Amygdala (tissue), 56 donors: ENCODE data around the gene CMTR1.
A peak's percentile ranks its signal among the peaks of the same experiment; 100 is the strongest.

Source experiments
- DNase-seq, 56 donors: peaks; one replicate each; lab custom pipeline; 2025; lab: John Stamatoyannopoulos, UW

CMTR1 gene

GRCh38 chr6:37474316-37474715, 41.3 kb downstream of the CMTR1 start:
- DNase-seq = no peak

GRCh38 chr6:37477191-37477590, 44.2 kb downstream of the CMTR1 start:
- DNase-seq = peak in 1 of 56 donors; percentile 18

GRCh38 chr6:37477656-37478435, 44.8 kb downstream of the CMTR1 start:
- DNase-seq = peak in 1 of 56 donors; percentile 32

GRCh38 chr6:37478827-37479226, 45.8 kb downstream of the CMTR1 start:
- DNase-seq = no peak

- no peak for DNase-seq
Observed at GRCh38 chr6:37479266-37479854, 46.3 kb downstream of the CMTR1 start.

- no peak for DNase-seq
Observed at GRCh38 chr6:37480118-37480736, 47.2 kb downstream of the CMTR1 start.

GRCh38 chr6:37480951-37481534, 48.0 kb downstream of the CMTR1 start:
- no peak for DNase-seq

- DNase-seq = no peak
Observed at GRCh38 chr6:37481711-37482605, 48.9 kb downstream of the CMTR1 start.

- no peak for DNase-seq
Observed at GRCh38 chr6:37482606-37483251, 49.7 kb downstream of the CMTR1 start.

- DNase-seq = no peak
Observed at GRCh38 chr6:37483252-37483901, 50.4 kb downstream of the CMTR1 start.

GRCh38 chr6:37483917-37484785, 51.1 kb downstream of the CMTR1 start:
- DNase-seq = peak in 39 of 56 donors; percentile 17 to 75 (median 33)

- no peak for DNase-seq
Observed at GRCh38 chr6:37484786-37485170, 51.8 kb downstream of the CMTR1 start.

- no peak for DNase-seq
Observed at GRCh38 chr6:37485291-37485702, 52.3 kb downstream of the CMTR1 start.

- no peak for DNase-seq
Observed at GRCh38 chr6:37486121-37486839, 53.3 kb downstream of the CMTR1 start.

GRCh38 chr6:37487591-37488380, 54.8 kb downstream of the CMTR1 start:
- DNase-seq = no peak

- DNase-seq = no peak
Observed at GRCh38 chr6:37488476-37488875, 55.5 kb downstream of the CMTR1 start.
